HG02642 (cell line): Measurements from ENCODE around the gene ETV4.
"Not testable (repeated sequence)": the region's sequence is repeated elsewhere in the genome, so short reads cannot be mapped to it uniquely, and the experiment has no call there.

ENCODE experiments used
- ATAC-seq: cut with Tn5 transposase; IDR thresholded peaks from one replicate; pipeline ENCODE4 v1.9.1; 2021; ENCODE audit warnings: mild to moderate bottlenecking; ENCODE audit not compliant: unreplicated experiment, poor library complexity

Gene ETV4

DNA sequence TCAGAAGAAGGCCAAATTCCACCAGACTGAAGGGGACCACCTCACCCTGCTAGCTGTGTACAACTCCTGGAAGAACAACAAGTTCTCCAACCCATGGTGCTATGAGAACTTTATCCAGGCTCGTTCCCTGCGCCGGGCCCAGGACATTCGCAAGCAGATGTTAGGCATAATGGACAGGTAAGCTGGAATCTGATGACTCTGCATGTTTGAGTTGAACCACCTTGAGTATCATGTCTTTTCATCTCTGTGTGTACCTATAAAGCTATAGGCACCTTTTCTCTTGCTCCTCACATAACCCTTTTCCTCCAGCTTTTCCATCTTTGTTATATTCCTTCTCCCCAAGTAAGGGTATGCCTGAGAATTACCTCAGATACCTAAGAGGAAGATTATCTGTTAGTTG is 24.8 kb downstream of the ETV4 start:
- no peak for ATAC-seq

DNA sequence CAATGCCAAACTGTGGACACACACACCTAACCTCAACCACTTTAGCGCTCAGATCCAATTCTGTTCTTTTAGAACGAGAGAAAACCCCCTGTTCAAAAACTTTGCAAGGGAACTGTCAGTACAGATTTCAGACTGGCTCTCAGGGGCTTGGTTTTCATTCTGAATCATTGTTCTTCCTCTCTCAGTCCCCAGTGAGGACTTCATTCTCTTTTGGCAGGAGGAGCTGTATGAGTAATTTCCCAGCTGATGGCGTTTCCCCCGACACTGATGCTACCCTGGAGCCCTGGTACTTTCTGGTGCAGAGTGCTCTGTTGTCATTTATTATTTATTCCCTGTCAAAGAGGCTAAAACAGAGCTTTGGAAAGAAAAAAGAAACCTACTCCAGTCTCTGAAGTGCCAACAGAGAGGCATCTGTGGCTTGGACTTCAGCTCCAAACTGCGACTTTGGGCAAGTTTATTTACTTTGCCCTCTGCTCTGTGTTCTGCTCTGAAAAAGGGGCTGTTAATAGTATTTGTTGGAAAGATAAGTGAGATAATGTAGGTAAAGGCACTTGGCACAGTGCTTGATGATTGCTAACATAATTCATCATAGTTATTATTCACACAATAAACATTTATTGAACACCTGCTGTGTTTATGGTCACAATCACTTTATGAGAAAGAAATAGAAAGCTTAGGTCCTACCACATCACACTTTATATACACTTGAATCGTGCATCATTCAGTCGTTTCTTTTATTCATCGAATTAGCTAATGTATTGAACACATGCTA is 28.3 kb downstream of the ETV4 start:
- no peak for ATAC-seq

DNA sequence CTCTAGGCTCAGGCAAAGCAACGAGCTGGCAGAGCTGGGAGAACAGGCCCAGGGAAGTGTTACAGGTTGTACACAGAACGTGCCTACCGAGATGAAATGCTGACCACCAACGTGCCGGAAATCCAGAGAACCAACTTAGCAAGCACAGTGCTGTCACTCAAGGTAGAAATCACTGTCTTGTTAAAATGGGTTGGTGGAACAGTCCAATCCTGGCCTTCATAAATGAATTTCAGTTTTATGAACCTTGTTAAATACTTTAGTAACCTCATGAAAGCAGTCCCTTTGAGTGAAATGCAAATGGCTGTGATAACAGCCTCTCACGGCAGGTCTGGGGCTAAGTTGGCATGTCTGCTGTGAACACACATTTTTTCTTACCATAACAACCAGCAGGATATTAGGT is 29.0 kb downstream of the ETV4 start:
- ATAC-seq, result no peak

DNA sequence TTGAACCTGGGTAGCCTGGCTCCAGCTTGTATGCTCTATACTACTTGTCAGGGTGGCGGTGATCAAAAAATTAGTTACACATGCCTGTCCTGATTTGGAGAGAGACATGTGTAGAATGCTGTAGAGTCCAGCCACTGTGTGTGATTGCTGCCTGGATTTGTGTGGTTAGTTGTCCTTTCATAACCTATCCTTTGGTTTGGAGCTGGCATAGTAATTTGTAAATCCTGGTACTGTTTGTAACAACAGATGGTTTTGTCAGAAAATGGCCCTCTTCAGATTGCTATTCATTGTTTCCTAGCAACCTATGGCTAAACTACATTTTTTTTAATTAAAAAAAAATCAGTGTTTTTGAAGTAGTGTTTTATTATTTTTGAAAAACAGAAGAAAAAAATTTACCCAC is 30.5 kb downstream of the ETV4 start:
- ATAC-seq, result no peak

DNA sequence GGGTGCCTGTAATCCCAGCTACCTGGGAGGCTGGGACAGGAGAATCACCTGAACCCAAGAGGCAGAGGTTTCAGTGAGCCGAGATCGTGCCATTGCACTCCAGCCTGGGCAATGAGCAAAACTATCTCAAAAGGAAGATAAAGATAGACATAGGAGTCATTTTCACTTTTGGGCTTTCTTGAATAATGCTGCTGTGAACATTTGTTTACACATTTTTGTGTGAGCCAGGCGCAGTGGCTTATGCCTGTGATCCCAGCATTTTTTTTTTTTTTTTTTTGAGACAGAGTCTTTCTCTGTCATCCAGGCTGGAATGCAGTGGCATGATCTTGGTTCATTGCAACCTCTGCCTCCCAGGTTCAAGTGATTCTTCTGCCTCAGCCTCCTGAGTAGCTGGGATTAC is 34.9 kb downstream of the ETV4 start:
- ATAC-seq, result not testable (repeated sequence)

DNA sequence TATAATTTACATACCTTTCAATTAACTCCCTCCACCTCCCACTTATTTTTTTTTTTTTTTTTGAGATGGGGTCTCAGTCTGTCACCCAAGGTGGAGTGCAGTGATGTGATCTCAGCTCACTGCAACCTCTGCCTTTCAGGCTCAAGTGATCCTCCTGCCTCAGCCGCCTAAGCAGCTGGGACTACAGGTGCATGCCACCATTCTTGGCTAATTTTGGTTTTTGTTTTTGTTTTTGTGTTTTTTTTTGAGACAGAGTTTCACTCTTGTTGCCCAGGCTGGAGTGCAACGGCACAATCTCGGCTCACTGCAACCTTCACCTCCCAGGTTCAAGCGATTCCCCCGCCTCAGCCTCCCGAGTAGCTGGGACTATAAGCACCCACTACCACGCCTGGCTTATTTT is 36.7 kb downstream of the ETV4 start:
- ATAC-seq, result not testable (repeated sequence)

DNA sequence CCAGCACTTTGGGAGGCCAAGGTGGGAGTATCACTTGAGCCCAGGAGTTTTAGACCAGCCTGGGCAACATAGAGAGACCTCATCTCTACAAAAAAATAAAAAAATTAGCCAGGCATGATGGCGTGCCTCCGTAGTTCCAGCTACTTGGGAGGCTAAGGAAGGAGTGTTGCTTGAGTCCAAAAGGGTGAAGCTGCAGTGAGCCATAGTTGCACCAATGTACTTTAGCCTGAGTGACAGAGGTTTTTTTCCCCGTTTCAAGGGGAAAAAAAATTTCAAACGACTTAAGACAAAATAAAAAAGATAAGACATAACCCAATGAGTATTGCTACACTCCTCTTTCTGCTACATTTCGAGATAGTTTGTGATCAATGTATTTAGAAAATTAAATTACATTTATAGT is 55.5 kb downstream of the ETV4 start:
- no peak for ATAC-seq

DNA sequence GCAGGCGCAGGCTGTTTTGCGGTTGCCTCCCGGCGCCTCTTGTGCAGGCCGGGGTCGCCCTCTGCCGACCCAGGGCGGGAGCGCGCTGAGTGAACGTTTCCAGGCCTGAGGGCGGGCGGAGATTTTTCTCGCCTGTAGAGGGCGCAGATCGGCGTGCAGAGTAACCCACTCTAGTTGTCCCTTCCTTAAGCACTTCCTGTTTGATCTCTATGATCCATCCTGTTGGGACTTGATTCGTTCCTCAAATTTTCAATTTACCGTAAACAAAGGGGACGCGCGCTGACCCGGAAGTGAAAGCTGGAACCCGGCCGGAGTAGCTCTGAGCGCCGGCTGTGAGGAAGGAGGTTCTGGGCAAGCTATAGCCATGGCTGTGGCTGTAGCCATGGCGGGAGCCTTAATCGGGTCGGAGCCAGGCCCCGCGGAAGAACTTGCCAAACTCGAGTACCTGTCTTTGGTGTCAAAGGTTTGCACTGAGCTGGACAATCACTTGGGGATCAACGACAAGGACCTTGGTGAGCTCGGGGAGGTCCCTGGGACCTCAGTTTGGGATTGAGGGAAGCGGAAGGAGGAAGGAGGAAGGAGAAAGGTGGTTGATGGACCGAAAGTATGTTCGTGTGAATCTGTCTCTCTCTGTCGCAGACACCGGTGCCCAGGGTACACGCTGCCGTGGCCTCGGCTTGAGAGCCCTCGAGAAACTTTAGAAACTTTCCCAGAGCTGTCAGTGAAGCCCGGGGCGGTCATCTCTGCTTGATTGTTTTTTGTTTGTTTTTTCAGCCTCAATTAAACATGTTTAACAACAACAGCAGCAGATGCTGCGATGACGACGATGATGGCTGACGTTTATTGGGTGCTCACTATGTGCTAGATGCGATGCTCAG is 62.2 kb downstream of the ETV4 start, which contains the start of gene DHX8:
DHX8 (plus strand) TSS at position 302 of the 878 bp plus-strand sequence; CDS start at position 365, 63 bp downstream.
- peak; percentile 97 for ATAC-seq

DNA sequence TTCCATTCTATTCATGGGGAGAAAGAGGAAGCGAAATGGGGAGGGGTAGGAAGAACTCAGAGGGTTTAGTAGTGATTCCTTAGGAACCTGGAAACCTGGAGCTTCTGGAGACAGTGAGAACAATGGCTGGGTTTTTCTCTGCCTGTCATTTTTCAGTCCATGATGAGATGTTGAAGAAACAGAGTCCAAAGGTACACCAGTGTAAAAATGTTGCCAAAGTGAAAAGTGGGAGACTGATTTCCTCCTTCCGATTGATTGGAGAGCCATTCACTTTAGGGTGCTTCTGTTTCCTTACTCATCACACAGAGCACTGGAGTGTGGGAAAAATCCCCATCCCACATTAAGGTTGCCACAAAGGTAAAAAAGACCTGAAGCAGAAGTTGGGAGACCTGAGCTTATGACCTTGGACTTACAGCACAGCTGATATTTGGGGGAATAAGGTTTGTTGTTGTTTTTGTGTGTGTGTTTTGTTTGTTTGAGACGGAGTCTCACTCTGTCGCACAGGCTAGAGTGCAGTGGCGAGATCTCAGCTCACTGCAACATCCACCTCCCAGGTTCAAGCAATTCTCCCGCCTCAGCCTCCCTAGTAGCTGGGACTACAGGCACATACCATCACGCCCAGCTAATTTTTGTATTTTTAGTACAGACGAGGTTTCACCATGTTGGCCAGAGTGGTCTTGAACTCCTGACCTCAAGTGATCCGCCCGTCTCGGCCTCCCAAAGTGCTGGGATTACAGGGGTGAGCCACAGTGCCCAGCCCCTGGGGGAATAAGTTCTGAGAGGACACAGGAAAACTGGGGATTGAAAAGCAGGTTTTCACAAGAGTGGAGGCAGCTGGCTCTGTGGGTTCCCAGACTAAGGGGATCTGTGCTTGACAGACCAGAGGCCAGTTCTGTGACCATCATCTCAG is 63.8 kb downstream of the ETV4 start:
- no peak for ATAC-seq

DNA sequence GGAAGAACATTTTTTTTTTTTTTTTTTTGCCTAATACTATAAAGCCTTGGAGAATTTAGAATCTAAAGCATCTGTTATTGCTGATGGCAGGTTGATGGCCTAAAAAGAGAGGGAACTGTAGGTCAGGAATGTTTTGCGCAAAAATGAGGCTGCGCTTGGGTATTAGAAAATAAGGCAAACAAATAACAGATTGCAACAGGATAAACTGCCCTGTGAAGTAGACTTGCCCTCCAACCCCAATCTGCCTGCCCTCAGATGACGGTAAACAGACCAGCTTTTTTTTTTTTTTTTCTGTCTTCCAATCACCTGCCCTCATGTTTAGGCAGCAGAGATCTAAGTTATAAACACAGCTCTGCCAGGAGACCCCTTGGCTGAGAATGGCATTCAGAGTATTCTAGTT is 66.2 kb downstream of the ETV4 start:
- no peak for ATAC-seq
